Caki2 (cell line): ENCODE data around the gene FBXW11. TPM values are rescaled to one million over a fixed set of nuclear protein-coding genes. Genes with fewer than 3 reads are reported as not detected.

Experiments used
- DNase-seq: peaks from one replicate; pipeline ENCODE4 v3.0.0-alpha.2; 2015; ENCODE audit warnings: low read depth
- in situ Hi-C: cut with HindIII; loops from 2 replicates; pipeline ENCODE4 v1.10.0; 2016; ENCODE audit warnings: low sequenced_read_pairs, low pct_unique_long_range_greater_than_20kb, mixed read lengths
- total RNA-seq: library from RNA; depleted of rRNA; stranded (reverse); fragments of >200 nt; shearing (Covaris generic); gene quantifications from 2 replicates; pipeline ENCODE4 v1.2.3, GENCODE V29; 2014; ENCODE audit warnings: low replicate concordance

The FBXW11 gene
- total RNA-seq, 1 experiment from 2014 or later = 51.2 TPM

DNA sequence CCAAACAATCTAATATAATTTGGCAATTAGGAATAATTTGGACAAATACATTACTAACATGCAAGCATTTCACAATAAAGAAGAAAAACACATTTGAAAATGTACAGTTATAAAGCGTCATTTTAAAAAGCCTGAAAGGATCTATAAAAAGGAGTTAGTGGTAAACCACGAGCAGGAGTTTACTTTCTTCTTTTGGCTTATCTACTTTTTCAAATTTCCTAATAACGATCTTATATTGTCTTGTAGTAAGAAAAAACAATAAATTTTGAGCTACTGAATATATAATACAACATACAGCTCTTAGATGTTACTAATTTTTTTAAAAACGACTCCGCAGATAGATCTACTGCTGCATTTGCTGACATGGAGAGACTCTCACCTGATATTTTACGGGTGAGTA lies 141.0 kb downstream of the FBXW11 start:
- in situ Hi-C loops = no loop called here
- no peak for DNase-seq

DNA sequence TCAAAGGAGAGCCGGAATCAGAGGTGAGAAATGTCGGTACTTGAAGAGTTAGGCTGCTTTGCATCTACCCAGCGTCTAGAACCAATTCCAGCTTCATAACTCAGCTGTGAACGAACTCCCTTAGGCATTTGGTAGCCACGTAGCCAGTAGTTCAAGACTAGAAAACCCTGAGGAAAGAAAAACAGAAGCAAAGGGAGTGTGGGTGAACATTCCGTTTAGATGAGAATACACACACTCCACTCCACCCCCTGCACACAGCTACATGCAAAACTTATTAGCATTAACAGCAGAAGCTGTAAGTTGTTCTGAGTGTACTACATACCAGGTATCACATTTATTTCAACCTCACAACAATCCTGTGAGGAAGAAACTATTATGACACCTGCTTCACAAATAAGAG lies 142.5 kb downstream of the FBXW11 start:
- DNase-seq = no peak
- in situ Hi-C loops = no loop called here

DNA sequence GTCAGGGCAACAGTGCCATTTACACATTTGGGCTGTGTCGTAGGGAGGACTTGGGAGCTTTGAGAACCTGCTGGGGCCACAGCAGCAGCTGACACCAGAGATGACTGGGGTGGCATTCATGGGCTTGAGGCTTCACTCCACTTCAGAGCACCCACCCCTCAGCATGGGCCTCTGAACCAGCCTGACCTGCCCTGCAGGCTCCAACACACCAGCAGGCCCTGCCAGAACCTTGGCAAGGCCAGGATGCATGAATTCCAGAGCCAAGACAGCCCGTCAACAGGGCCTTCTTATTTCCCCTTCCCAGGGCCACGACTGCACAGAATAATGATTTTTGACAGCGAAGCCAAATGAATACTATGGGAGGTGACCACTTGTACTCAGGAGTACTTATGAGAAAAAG lies 143.8 kb downstream of the FBXW11 start:
- in situ Hi-C loops = no loop called here
- no peak for DNase-seq

DNA sequence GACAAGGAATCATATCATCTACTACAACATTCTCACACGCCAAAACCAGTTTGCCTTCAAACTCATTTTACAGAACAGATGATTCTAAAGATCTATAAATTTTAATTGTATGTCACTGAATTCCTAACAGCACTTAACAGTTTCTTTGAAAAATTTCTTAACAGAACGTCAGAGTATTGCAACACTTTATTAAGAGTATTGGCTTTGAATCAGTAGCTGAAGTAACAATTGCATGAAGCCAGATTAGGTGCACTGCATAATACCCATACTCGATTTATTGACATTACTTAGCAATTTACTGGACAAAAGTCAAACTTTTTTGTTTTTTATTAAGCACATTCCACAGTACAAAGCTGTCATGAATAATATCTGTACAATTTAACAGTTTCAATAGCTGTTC lies 145.1 kb downstream of the FBXW11 start:
- in situ Hi-C loops = no loop called here
- no peak for DNase-seq

DNA sequence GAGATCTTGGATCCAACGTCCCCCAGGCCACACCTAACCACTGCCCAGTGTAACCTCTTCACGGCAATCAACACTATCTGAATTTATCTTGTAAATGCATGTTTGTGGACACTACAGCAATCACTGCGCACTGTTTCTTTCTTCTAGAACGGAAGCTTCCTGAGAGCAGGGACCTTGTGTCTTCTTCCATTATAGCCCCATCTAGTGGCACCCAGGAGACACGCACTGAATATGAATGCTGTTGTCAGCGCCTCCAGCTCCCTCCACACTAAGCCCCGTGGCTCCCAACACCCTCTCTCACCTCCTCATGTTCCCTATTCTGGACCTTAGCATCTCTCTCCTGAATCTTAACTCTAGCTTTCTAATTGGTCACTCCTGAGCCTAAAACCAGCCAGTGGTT lies 148.1 kb downstream of the FBXW11 start:
- DNase-seq = no peak
- in situ Hi-C loops = no loop called here

DNA sequence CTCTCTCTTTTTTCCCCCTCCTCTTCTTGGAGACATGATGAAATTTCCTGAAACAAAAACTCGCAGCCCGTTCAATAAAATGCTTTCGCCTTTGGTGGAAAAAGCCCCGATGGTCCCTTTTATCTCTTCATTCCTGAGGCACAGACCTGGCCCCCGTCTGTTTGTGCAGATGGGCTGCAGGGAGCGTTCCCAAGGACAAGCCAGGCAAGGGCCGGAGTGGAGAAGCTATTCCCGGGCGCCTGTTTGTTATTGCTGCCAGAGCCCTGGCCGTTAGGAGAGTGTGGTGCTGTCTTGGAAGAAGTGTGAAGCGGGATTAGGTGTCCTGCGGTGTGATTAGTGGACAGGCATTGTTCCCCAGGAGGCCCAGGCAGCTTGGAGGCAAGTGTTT lies 149.0 kb downstream of the FBXW11 start:
- in situ Hi-C loops = no loop called here

DNA sequence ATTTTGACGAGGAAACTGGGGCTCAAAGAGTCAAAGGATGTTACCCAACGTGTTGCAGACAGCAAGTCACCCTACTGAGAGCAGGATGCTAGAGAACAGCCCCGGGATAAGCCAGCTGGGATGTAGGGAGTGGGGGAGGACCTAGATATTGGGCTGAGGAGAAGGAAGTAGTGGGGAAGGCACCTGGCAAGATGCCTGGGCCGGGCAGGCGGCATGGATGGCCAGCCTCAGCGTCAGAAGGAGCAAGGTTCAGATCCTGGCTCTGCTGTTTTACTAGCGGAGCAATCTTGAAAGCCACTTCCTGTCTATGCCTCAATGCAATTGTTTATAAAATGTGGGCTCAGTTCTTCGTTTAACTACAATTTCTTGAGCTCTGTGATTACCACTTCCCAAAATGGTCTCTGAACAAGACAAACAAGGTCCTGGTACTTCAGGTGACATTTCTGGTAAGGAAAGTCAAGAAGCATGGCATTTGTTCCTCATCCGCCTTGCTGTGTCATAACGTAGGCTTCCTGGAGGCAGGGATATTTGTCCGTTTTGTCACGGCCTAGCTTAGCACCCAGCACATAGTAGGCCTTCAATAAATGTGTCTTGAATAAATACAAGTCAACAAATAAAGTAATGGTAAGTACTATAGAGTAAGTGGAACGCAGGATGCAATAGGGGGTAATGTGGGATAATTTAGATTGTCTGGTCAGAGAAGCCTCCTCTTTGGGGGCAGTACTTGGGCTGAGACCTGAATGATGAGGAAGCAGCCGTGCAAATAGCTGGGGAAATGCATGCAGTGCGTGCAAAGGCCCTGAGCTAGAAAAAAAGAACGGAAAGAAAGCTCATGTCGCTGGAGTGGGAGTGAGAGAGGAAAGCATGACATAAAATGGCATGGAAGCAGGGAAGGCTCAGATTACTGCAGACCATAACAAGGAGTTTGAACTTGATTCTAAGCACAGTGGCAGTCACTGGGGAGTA lies 150.4 kb downstream of the FBXW11 start:
- no peak for DNase-seq
- in situ Hi-C loops = no loop called here

More for the DNA sequence above, 149.0 kb downstream of the FBXW11 start:
- DNase-seq = no peak

DNA sequence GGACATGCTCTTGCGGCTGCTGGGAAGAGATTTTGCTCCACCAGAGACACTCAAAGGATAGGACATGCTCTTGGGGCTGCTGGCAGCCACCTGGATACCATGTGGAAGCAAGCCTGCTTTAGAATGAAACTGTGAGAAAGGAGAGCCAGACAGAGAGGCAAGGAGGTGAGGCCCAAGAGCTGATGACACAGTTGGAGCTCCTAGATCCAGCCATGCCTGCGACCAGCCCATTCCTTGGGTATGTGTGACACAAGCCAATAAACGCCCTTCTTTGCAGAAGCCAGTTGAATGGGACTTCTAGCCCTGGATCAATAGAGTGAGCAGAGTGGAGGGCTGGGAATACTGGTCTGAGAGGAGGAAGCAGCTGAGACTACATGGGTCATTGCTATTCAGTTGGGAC lies 151.2 kb downstream of the FBXW11 start:
- DNase-seq = no peak
- in situ Hi-C loops = no loop called here

DNA sequence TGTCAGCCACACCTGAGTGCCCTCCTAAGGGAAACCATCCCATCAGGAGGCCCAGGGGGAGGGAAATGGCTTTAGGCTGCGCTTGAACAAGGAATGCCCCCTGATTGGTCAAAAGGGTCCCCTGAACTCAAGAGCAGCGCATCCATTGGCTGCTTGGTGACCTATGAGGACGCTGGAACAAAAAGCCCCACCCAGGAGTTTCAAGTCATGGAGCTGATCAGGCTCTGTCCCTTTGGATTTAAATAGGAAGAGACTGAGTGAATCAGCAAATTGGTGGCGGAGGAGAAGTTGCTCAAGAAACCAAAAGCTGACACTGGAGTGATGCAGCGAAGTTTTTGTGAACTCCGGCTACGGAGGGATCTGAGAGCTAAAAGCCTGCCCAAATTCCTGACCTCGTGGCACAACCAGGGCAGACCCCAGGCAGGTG lies 154.2 kb downstream of the FBXW11 start:
- peak; percentile 52 for DNase-seq
- in situ Hi-C loops = no loop called here

DNA sequence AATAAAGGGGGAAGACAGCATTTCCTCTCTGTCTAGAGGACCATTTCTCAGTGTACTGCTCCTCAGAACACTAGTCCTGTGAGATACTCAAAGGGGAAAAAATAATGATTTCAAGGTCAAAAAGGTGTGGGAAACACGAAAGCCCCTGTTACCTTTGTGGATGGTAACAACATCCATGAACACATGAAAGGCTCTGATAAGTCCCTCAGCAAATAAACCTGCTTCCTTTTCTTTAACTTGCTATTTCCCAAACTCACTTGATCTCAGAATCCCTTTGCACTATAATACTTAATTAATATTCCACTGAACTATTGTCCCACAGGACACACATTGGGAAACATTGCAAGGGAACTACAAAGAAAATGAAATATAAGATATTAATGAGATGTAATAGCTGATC lies 155.2 kb downstream of the FBXW11 start:
- in situ Hi-C loops = no loop called here

DNA sequence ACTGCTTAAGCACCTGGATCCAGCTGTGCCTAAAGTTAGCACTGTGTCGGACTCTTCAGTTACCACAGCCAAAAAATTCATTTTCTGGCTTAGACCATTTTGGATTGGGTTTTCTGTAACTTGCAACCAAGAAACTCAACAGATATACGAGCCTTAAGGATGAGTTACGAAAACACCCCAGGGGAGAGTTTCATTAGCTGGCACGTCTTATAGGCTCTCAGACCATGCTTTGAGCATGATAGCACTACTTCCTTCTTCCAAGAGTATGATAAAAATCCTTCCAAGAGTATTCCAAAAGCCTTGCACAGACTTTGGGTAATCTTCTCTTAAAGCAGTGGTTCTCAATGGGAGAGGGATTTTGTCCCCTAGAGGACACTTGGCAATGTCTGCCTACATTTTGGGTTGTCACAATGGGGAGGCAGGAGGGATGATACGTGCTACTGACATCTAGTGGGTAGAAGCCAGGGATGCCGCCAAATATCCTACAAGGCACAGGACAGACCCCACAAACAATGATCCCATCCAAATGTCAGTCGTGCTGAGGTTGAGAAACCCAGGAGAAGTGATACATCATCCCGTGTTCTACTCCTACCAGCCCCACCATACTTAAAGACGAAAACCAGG lies 156.0 kb downstream of the FBXW11 start:
- no peak for DNase-seq
- in situ Hi-C loops = no loop called here

More for the DNA sequence above, 155.2 kb downstream of the FBXW11 start:
- no peak for DNase-seq

DNA sequence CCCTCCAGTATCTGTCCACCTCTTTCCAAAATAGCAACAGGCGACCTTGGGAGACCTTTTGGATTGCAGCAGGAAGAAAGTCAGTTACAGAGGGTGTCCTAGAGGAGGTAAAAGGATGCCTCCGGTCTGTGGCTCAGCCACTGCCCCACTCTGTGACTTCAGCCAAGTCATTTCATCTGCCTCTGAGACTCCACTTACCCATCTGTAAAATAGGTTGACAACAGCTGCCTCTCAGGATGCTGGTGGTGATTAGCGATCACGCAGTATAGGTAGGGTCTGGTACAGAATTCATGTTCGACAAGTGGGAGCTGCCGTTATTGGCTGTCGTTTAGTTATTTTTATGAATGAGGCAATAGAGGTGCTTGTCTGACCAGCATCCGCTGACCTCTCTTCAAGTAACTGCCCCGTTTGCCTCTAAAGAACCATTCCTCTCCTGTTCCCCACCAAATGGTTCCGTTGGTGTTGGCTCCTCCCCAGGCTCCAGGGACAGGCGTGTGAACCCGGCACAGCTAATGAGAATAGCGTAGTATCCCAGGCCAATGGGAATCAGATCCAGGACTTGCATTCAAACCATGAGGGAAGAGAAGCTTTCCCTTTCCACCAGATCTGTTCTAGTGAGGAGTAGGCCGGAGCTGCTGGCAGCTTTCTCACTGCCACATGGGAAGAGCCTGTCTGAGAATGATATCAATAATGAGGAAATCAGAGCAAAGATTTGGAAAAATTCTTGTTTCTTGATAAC lies 156.7 kb downstream of the FBXW11 start:
- in situ Hi-C loops = no loop called here
- no peak for DNase-seq

DNA sequence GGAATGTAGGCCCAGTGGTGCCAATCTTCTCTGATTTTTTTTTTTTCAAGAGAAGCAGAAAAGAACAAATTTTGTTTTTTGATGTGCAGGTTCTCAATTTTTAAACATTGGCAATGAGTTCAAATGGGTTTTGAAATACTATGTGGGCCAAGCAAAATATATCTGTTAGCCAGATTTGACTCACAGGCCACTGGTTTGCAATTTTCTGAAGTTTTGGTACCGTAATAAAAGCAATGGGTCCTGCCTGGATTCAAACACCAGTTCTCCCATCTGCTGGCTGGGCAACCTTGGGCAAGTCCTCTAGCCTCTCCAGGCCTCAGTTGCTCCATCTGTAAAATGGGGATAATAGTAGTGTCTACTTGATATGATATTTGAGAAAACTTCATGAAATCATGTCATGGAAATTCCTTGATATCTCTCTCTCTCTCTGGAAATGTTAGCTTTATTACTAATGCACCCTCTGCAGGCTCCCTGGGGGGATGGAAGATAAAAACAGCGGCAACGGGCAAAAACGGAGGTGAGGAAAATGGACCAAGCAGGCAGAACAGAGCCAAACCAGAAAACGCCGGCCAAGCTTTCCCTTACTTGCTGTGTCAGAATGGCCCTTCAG lies 157.4 kb downstream of the FBXW11 start:
- in situ Hi-C loops = no loop called here
- no peak for DNase-seq

DNA sequence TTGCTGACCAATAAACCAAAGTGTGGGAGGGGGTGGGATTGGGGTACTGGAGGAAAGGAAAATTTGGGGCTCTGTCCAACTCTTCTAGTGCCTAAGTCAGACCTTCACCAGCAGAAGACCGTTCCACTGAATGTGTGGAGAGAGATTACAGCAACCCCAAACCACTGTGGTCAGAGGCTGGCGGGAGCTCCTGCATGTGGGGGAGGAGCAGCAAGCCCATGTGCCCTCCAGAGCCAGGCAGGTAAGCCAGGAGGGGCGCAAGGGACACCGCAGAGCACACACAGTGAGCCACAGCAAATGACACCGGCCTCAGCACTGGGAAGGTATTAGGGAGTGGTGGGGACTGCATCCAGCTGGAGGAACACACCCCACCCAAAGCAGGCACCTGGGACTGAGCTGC lies 158.0 kb downstream of the FBXW11 start:
- in situ Hi-C loops = no loop called here
- no peak for DNase-seq

DNA sequence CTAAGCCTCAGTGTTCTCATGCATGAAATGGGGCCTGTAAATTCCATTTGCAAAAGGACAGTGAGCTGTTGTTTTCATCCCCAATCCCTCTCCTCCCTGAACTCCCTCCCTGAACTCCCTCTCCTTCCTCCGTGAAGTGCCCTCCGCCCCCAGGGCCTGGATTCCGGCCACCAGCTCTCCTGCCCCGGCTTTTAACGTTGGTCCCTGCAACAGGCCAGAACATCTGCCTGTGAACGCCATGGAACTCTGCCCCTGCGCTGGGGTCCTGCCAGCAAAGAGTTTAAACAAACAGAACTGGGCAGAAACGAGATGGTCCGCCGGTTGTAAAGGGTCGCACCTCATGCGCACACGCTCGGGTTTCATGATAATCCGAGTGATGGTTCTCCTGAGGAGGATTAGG lies 158.4 kb downstream of the FBXW11 start:
- no peak for DNase-seq
- in situ Hi-C loops = no loop called here

DNA sequence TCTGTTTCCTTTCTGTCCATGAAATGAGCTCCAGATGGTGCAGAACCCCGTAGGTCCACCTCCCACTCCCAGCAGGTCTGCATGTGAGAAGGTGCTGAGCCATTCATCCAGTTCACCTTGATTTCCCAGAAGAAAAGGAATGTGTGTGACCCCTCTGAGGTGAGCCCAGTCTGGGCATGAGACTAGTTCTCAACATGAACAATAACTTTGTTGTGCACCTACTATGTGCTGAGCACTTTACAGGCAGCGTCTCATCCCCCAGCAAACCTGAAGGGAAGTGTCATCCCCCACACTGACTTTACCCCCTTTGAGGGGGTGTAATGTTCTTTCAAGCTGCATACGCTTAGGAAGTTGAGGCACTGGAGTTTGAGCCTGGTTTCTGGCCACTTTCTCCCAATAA lies 159.4 kb downstream of the FBXW11 start:
- DNase-seq = no peak
- in situ Hi-C loops = no loop called here

DNA sequence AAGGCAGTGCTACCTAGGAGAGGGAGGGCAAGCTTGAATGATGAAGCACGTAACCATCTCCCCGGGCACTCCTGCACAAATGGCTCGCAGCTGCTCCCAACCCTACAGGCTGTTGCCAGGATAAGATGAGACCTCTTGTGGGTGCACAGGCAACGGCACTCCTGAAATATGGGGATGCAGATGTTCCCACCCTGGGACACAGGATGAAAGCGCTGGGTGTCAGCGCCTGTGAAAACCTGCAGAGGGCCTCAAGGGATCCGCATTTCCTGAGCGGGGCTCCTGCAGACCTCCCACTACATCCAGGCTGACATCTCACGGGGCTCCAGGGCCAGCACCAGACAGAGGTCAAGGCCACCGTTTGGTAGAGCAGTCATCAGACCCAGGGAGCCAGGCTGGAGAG lies 160.1 kb downstream of the FBXW11 start:
- no peak for DNase-seq
- in situ Hi-C loops = no loop called here

DNA sequence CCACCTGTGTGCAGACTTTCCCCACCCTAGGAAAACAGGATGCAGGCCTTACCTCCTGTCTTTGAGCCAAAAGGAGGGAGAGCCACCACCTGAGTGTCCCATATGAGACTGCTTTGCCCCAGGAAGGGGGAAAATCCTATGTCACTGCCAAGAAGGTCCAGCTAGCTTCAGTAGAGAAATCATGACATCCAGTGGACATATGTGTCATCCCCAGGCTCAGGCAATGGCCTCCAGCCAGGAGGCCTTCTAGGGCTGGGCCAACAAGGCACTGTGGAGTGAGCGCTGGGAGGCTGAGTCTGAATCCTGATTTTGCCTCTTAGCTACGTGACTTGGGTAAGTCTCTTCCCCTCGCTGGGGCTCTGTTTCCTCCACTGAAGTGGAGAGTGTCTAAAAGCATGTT lies 160.6 kb downstream of the FBXW11 start:
- DNase-seq = no peak
- in situ Hi-C loops = no loop called here
